ENCODE measurements around the gene MYL12B.

MYL12B gene

GRCh38 chr18:3214855-3215637, 46.9 kb upstream of the MYL12B start:
- Histone ChIP-seq H3K9ac (ENCODE audit: low read depth, low read length) (no peak overlapping the region), H3K4me2 (ENCODE audit: insufficient read depth, low read length) (no peak overlapping the region), H4K20me1 (ENCODE audit: insufficient read depth, low read length) (no peaks in the 10 kb centered on the region), H3K27ac (ENCODE audit: low read length) (no peak overlapping the region), H3K4me1 (ENCODE audit: insufficient read depth, low read length) (peaks cover 17% of the 10 kb centered on the region), H3K27me3 (ENCODE audit: insufficient read depth, low read length, poor library complexity) (no peaks in the 10 kb centered on the region), H3K36me3 (ENCODE audit: insufficient read depth, low read length) (no peaks in the 10 kb centered on the region), H3K79me2 (ENCODE audit: insufficient read depth, low read length) (no peaks in the 10 kb centered on the region), H2AFZ (ENCODE audit: low read depth, low read length) (no peak overlapping the region), H3K4me3 (ENCODE audit: low read depth in 1 of 2, low read length in 2 of 2) (no peak overlapping the region), H3K9me3 (ENCODE audit: insufficient read depth, low read length, severe bottlenecking) (no peaks in the 10 kb centered on the region)
- DNase-seq (no peak), ATAC-seq (ENCODE audit: insufficient read depth, low read depth) (no peak)
- TF ChIP-seq CTCF (IDR thresholded peaks at IDR 0.05; ENCODE audit: borderline replicate concordance, extremely low read depth, low read length, poor library complexity, severe bottlenecking) (no peak), EZH2 (IDR thresholded peaks at IDR 0.05; ENCODE audit: borderline replicate concordance, low read depth, low read length, severe bottlenecking) (no peak)

- H3K79me2 ChIP-seq (ENCODE audit: insufficient read depth, low read length) = no peaks in the 10 kb centered on the region
- no peak overlapping the region for H3K4me2 ChIP-seq (ENCODE audit: insufficient read depth, low read length)
- DNase-seq (no peak), ATAC-seq (ENCODE audit: insufficient read depth, low read depth) (no peak)
- H3K9me3 ChIP-seq (ENCODE audit: insufficient read depth, low read length, severe bottlenecking) = no peaks in the 10 kb centered on the region
- H3K36me3 ChIP-seq (ENCODE audit: insufficient read depth, low read length) = no peaks in the 10 kb centered on the region
- H2AFZ ChIP-seq (ENCODE audit: low read depth, low read length) = no peak overlapping the region
- H3K9ac ChIP-seq (ENCODE audit: low read depth, low read length) = no peak overlapping the region
- no peak overlapping the region for H3K4me3 ChIP-seq (ENCODE audit: low read depth in 1 of 2, low read length in 2 of 2)
- H3K27me3 ChIP-seq (ENCODE audit: insufficient read depth, low read length, poor library complexity) = no peaks in the 10 kb centered on the region
- H3K4me1 ChIP-seq (ENCODE audit: insufficient read depth, low read length) = peaks cover 17% of the 10 kb centered on the region
- no peak overlapping the region for H3K27ac ChIP-seq (ENCODE audit: low read length)
- no peak for TF ChIP-seq CTCF (IDR thresholded peaks at IDR 0.05; ENCODE audit: borderline replicate concordance, extremely low read depth, low read length, poor library complexity, severe bottlenecking)
- no peak for TF ChIP-seq EZH2 (IDR thresholded peaks at IDR 0.05; ENCODE audit: borderline replicate concordance, low read depth, low read length, severe bottlenecking)
- H4K20me1 ChIP-seq (ENCODE audit: insufficient read depth, low read length) = no peaks in the 10 kb centered on the region
Observed at GRCh38 chr18:3216987-3217386, 44.9 kb upstream of the MYL12B start.

GRCh38 chr18:3217948-3218647, 43.8 kb upstream of the MYL12B start:
- H3K36me3 ChIP-seq (ENCODE audit: insufficient read depth, low read length) = no peaks in the 10 kb centered on the region
- no peak overlapping the region for H3K4me3 ChIP-seq (ENCODE audit: low read depth in 1 of 2, low read length in 2 of 2)
- H3K79me2 ChIP-seq (ENCODE audit: insufficient read depth, low read length) = no peaks in the 10 kb centered on the region
- no peak overlapping the region for H3K27ac ChIP-seq (ENCODE audit: low read length)
- H3K4me1 ChIP-seq (ENCODE audit: insufficient read depth, low read length) = peaks cover 10% of the 10 kb centered on the region
- no peak overlapping the region for H2AFZ ChIP-seq (ENCODE audit: low read depth, low read length)
- H3K27me3 ChIP-seq (ENCODE audit: insufficient read depth, low read length, poor library complexity) = no peaks in the 10 kb centered on the region
- H3K4me2 ChIP-seq (ENCODE audit: insufficient read depth, low read length) = no peak overlapping the region
- DNase-seq (no peak), ATAC-seq (ENCODE audit: insufficient read depth, low read depth) (no peak)
- no peaks in the 10 kb centered on the region for H4K20me1 ChIP-seq (ENCODE audit: insufficient read depth, low read length)
- H3K9ac ChIP-seq (ENCODE audit: low read depth, low read length) = no peak overlapping the region
- TF ChIP-seq CTCF (IDR thresholded peaks at IDR 0.05; ENCODE audit: borderline replicate concordance, extremely low read depth, low read length, poor library complexity, severe bottlenecking) = no peak
- TF ChIP-seq EZH2 (IDR thresholded peaks at IDR 0.05; ENCODE audit: borderline replicate concordance, low read depth, low read length, severe bottlenecking) = no peak
- H3K9me3 ChIP-seq (ENCODE audit: insufficient read depth, low read length, severe bottlenecking) = no peaks in the 10 kb centered on the region
